ENCODE results near the gene RERE. TPM values are rescaled to one million over a fixed set of nuclear protein-coding genes. Genes with fewer than 3 reads are reported as not detected.

Gene RERE
- total and polyA plus RNA-seq, 2 donors (not counting 3 experiments of a cell fraction or from before 2014, with no cell fraction given) = 14.1 to 113 TPM

- Histone ChIP-seq H2AFZ (ENCODE audit: low read depth, low read length) (no peak overlapping the region), H3K27ac (ENCODE audit: insufficient read depth, low read depth, low read length) (peak overlapping the region; percentile 31), H3K4me2 (ENCODE audit: insufficient read depth, low read length) (peak overlapping the region; percentile 15), H3K4me1 (ENCODE audit: control insufficient read depth, extremely low read depth, insufficient read depth, low read length) (peaks cover 17% of the 10 kb centered on the region), H4K20me1 (replicated peaks; ENCODE audit: control insufficient read depth, extremely low read depth, insufficient read depth, low read length) (no peaks in the 10 kb centered on the region), H3K4me3 (replicated peaks in 1 of 3; ENCODE audit: insufficient read depth in 1 of 3, low read depth in 1 of 3, low read length in 3 of 3) (no peak overlapping the region), H3K9me1 (replicated peaks; ENCODE audit: control insufficient read depth, extremely low read depth, insufficient read depth, low read length) (no peaks in the 10 kb centered on the region), H3K36me3 (ENCODE audit: control insufficient read depth in 2 of 2, extremely low read depth in 1 of 2, insufficient read depth in 2 of 2, low read length in 2 of 2) (peaks cover 0 to 9% of the 10 kb centered on the region in 2 experiments), H3K9me3 (replicated peaks; ENCODE audit: control insufficient read depth, insufficient read depth, low read length) (no peaks in the 10 kb centered on the region), H3K27me3 (ENCODE audit: control insufficient read depth in 2 of 2, insufficient read depth in 2 of 2, low read length in 2 of 2) (no peaks in the 10 kb centered on the region), H3K9ac (replicated peaks; ENCODE audit: extremely low read depth, insufficient read depth, low read length) (no peak overlapping the region), H3K79me2 (ENCODE audit: control insufficient read depth, insufficient read depth, low read length) (peaks cover 51% of the 10 kb centered on the region)
- DNase-seq (ENCODE audit: low read depth, low spot score) (peak; percentile 65), FAIRE-seq (peak; percentile 96)
- dilution Hi-C loops (cut with MboI; ENCODE audit: extremely low pct_ligation_motif_present, low sequenced_read_pairs) (no loop called here), intact Hi-C loops (cut with micrococcal nuclease) (loop anchor here (1.0 kb wide), 1 partner anchor 25 kb away; no protein-coding TSS in a partner anchor)
- CTCF ChIA-PET = interaction anchor here (0.9 to 2.6 kb wide), 5 partner anchors 9 to 90 kb away, joined by 3 to 10 read pairs (median 4); no protein-coding TSS in a partner anchor
- POLR2A ChIA-PET = interaction anchor here (0.6 to 0.7 kb wide), 2 partner anchors 10 to 319 kb away, joined by 3 read pairs; no protein-coding TSS in a partner anchor
- TF ChIP-seq FOS (IDR thresholded peaks at IDR 0.05; ENCODE audit: borderline replicate concordance, insufficient read depth, low read length) = peak; percentile 71
- TF ChIP-seq MYC (IDR thresholded peaks at IDR 0.05; ENCODE audit: low read depth, low read length) = no peak
- peak; percentile 47 for TF ChIP-seq JUN (IDR thresholded peaks at IDR 0.05; ENCODE audit: borderline replicate concordance, insufficient read depth, insufficient read length, low read depth)
- TF ChIP-seq POLR2AphosphoS5 (IDR thresholded peaks at IDR 0.05; ENCODE audit: insufficient read depth, low read depth, low read length) = no peak
- BruUV-seq (replicated peaks) = no TSS peak
Measured at GRCh38 chr1:8384088-8384487, 433.4 kb downstream of the RERE start.

DNA sequence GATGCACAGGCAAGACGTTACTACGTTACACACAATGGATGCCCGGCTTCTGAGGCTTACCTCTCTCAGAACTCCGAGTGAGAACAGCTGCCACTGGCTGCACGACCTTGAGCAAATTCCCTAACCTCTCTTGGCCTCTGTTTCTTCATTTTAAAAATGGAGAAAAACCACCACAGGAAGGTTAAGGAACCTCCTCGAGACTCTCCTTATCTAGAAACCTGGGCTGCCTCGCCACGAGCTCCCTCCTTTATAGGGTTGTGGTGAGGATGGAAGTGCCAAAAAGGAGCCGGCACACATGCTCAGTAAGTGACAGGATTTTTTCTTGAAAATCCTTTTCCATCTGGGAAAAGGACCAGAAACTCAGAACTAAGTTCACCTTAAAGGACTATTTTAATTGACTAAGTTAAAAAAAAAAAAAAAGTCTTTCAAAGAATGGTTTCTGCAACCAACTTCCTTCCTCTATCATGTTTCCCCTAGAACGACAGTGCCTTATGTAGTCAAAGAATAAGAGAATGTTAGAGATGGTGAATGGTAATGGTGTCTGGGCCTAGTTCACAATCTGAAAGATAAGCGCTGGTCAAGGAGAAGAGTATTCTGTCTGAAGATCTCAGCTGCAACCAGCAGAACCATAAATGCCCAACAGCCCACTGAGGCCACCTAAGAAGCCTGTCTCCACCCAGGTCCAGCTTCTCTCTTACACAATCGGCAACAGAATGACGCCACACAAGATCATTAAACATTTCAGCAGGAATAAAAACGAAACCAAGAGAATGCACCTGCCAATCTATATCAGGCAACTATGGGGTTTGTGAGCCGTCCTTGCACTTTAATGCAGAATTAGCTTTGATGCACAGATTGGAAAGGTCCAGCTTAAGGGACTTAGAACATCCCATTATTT is 434.6 kb downstream of the RERE start:
- dilution Hi-C loops (cut with MboI; ENCODE audit: extremely low pct_ligation_motif_present, low sequenced_read_pairs) = no loop called here
- CTCF ChIA-PET = interaction anchor here (0.8 to 2.6 kb wide), 3 partner anchors 14 to 26 kb away, joined by 3 to 10 read pairs (median 4); no protein-coding TSS in a partner anchor
- BruUV-seq (replicated peaks) = no TSS peak

More for the DNA sequence above, 434.6 kb downstream of the RERE start:
- Histone ChIP-seq H2AFZ (ENCODE audit: low read depth, low read length) (no peak overlapping the region), H3K4me3 (replicated peaks in 1 of 3; ENCODE audit: insufficient read depth in 1 of 3, low read depth in 1 of 3, low read length in 3 of 3) (no peak overlapping the region), H3K27me3 (ENCODE audit: control insufficient read depth in 2 of 2, insufficient read depth in 2 of 2, low read length in 2 of 2) (no peaks in the 10 kb centered on the region), H3K4me2 (ENCODE audit: insufficient read depth, low read length) (no peak overlapping the region), H3K36me3 (ENCODE audit: control insufficient read depth in 2 of 2, extremely low read depth in 1 of 2, insufficient read depth in 2 of 2, low read length in 2 of 2) (peaks cover 0 to 8% of the 10 kb centered on the region in 2 experiments), H3K27ac (ENCODE audit: insufficient read depth, low read depth, low read length) (no peak overlapping the region), H3K9me3 (replicated peaks; ENCODE audit: control insufficient read depth, insufficient read depth, low read length) (no peaks in the 10 kb centered on the region), H3K9me1 (replicated peaks; ENCODE audit: control insufficient read depth, extremely low read depth, insufficient read depth, low read length) (no peaks in the 10 kb centered on the region), H3K4me1 (ENCODE audit: control insufficient read depth, extremely low read depth, insufficient read depth, low read length) (peaks cover 17% of the 10 kb centered on the region), H3K9ac (replicated peaks; ENCODE audit: extremely low read depth, insufficient read depth, low read length) (no peak overlapping the region), H4K20me1 (replicated peaks; ENCODE audit: control insufficient read depth, extremely low read depth, insufficient read depth, low read length) (no peaks in the 10 kb centered on the region), H3K79me2 (ENCODE audit: control insufficient read depth, insufficient read depth, low read length) (peaks cover 56% of the 10 kb centered on the region)
- DNase-seq (ENCODE audit: low read depth, low spot score) (no peak), FAIRE-seq (peak; percentile 38)
- intact Hi-C loops (cut with micrococcal nuclease) = no loop called here
- POLR2A ChIA-PET = interaction anchor here (0.6 kb wide), 1 partner anchor 21 kb away, joined by 4 read pairs; no protein-coding TSS in a partner anchor
- TF ChIP-seq POLR2A (IDR thresholded peaks at IDR 0.05; ENCODE audit: low read depth, low read length) = no peak
- no peak for TF ChIP-seq FOS (IDR thresholded peaks at IDR 0.05; ENCODE audit: borderline replicate concordance, insufficient read depth, low read length)
- no peak for TF ChIP-seq JUN (IDR thresholded peaks at IDR 0.05; ENCODE audit: borderline replicate concordance, insufficient read depth, insufficient read length, low read depth)
- no peak for TF ChIP-seq EZH2 (IDR thresholded peaks at IDR 0.05; ENCODE audit: borderline replicate concordance, low read depth, low read length, severe bottlenecking)
- TF ChIP-seq MAX (IDR thresholded peaks at IDR 0.05; ENCODE audit: insufficient read depth, insufficient read length) = no peak
- TF ChIP-seq MYC (IDR thresholded peaks at IDR 0.05; ENCODE audit: low read depth, low read length) = no peak
- TF ChIP-seq CTCF (IDR thresholded peaks at IDR 0.05; ENCODE audit: extremely low read depth in 1 of 2, insufficient read depth in 1 of 2, low read depth in 1 of 2, low read length in 2 of 2) = no peak
- TF ChIP-seq GATA2 (IDR thresholded peaks at IDR 0.05; ENCODE audit: insufficient read depth, insufficient read length, low read depth, low read length) = no peak
- TF ChIP-seq POLR2AphosphoS5 (IDR thresholded peaks at IDR 0.05; ENCODE audit: insufficient read depth, low read depth, low read length) = no peak
